ENCODE data around the gene TNPO3. TPM values are rescaled to one million over a fixed set of nuclear protein-coding genes. Genes with fewer than 3 reads are reported as not detected.

Gene TNPO3
- total and polyA plus RNA-seq, 10 of the 15 experiments (the other 5 are each of a cell fraction or from before 2014, with no cell fraction given) = 17.6 to 91.8 (median 65.9) TPM

- Histone ChIP-seq H3K4me1 (ENCODE audit: control insufficient read depth, insufficient read depth, low read length) (peaks cover 10% of the 10 kb centered on the region), H3K27ac (ENCODE audit: control insufficient read depth, insufficient read depth) (no peak overlapping the region), H3K9ac (ENCODE audit: control insufficient read depth, insufficient read depth, low read length) (no peak overlapping the region), H3K4me3 (no peak overlapping the region), H3K4me2 (ENCODE audit: control insufficient read depth, insufficient read depth) (no peak overlapping the region), H2AFZ (ENCODE audit: control insufficient read depth, low read depth, low read length) (no peak overlapping the region), H3K79me2 (ENCODE audit: control insufficient read depth, insufficient read depth, low read length) (no peaks in the 10 kb centered on the region), H3K9me3 (replicated peaks; ENCODE audit: control insufficient read depth, insufficient read depth, low read length) (no peaks in the 10 kb centered on the region; the same call in 2 of the 3 replicates), H4K20me1 (ENCODE audit: control insufficient read depth, insufficient read depth) (no peaks in the 10 kb centered on the region), H3K36me3 (ENCODE audit: control insufficient read depth in 2 of 2, insufficient read depth in 2 of 2, low read length in 1 of 2) (no peaks in the 10 kb centered on the region), H3K27me3 (replicated peaks in 1 of 2; ENCODE audit: control insufficient read depth in 2 of 2, insufficient read depth in 2 of 2, low read length in 1 of 2) (no peaks in the 10 kb centered on the region)
- in situ Hi-C loops (cut with MboI) (no loop called here), intact Hi-C loops (cut with micrococcal nuclease; ENCODE audit: unreplicated experiment) (no loop called here)
- ChIA-PET POLR2A (interaction anchor here (0.9 kb wide), 1 partner anchor 13 kb away, joined by 3 read pairs; the partner anchor contains the start of gene TNPO3), RAD21 (ENCODE audit: unreplicated experiment) (interaction anchor here (0.7 to 6.0 kb wide), 5 partner anchors 11 to 62 kb away, joined by 3 to 60 read pairs (median 5); no protein-coding TSS in a partner anchor), CTCF (interaction anchor here (6.1 kb wide), 1 partner anchor 22 kb away, joined by 51 read pairs; no protein-coding TSS in a partner anchor), SMC1A (ENCODE audit: uncharacterized antibody, unreplicated experiment) (interaction anchor here (0.7 to 5.7 kb wide), 3 partner anchors 23 to 75 kb away, joined by 3 to 46 read pairs (median 4); no protein-coding TSS in a partner anchor)
- no TSS peak for BruUV-seq (replicated peaks)
- TF ChIP-seq CHD2 (IDR thresholded peaks at IDR 0.05; ENCODE audit: borderline replicate concordance, low read depth, low read length) = no peak
- no peak for TF ChIP-seq SMC3 (IDR thresholded peaks at IDR 0.05; ENCODE audit: borderline replicate concordance, low read length)
- TF ChIP-seq JUND (IDR thresholded peaks at IDR 0.05; ENCODE audit: low read depth, low read length) = no peak
- no peak for TF ChIP-seq NKRF (conservative IDR thresholded peaks at IDR 0.05)
- no peak for TF ChIP-seq ZNF207 (IDR thresholded peaks at IDR 0.05; ENCODE audit: borderline replicate concordance)
- no peak for TF ChIP-seq POLR2AphosphoS5 (IDR thresholded peaks at IDR 0.05; ENCODE audit: low read length)
- TF ChIP-seq SREBF2 (IDR thresholded peaks at IDR 0.05; ENCODE audit: low read length) = no peak
- no peak for TF ChIP-seq SMAD5 (IDR thresholded peaks at IDR 0.05; ENCODE audit: low read depth)
- TF ChIP-seq CHD4 (IDR thresholded peaks at IDR 0.05) = no peak
- TF ChIP-seq RAD21 (IDR thresholded peaks at IDR 0.05; ENCODE audit: insufficient read depth, low read depth, low read length) = no peak
- no peak for TF ChIP-seq TAF1 (IDR thresholded peaks at IDR 0.05; ENCODE audit: borderline replicate concordance, low read depth, low read length)
- TF ChIP-seq, protein P1, sequence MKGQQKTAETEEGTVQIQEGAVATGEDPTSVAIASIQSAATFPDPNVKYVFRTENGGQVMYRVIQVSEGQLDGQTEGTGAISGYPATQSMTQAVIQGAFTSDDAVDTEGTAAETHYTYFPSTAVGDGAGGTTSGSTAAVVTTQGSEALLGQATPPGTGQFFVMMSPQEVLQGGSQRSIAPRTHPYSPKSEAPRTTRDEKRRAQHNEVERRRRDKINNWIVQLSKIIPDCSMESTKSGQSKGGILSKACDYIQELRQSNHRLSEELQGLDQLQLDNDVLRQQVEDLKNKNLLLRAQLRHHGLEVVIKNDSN (IDR thresholded peaks at IDR 0.05; ENCODE audit: borderline replicate concordance, extremely low read length, insufficient read depth, low read depth, low read length) = no peak
- TF ChIP-seq, protein P2, sequence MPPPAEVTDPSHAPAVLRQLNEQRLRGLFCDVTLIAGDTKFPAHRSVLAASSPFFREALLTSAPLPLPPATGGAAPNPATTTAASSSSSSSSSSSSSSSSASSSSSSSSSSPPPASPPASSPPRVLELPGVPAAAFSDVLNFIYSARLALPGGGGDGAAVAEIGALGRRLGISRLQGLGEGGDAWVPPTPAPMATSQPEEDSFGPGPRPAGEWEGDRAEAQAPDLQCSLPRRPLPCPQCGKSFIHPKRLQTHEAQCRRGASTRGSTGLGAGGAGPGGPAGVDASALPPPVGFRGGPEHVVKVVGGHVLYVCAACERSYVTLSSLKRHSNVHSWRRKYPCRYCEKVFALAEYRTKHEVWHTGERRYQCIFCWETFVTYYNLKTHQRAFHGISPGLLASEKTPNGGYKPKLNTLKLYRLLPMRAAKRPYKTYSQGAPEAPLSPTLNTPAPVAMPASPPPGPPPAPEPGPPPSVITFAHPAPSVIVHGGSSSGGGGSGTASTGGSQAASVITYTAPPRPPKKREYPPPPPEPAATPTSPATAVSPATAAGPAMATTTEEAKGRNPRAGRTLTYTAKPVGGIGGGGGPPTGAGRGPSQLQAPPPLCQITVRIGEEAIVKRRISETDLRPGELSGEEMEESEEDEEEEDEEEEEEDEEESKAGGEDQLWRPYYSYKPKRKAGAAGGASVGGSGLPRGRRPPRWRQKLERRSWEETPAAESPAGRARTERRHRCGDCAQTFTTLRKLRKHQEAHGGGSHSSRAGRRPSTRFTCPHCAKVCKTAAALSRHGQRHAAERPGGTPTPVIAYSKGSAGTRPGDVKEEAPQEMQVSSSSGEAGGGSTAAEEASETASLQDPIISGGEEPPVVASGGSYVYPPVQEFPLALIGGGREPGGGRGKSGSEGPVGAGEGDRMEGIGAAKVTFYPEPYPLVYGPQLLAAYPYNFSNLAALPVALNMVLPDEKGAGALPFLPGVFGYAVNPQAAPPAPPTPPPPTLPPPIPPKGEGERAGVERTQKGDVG (CRISPR knock-in tag; IDR thresholded peaks at IDR 0.05) = no peak
- TF ChIP-seq SMAD1 (IDR thresholded peaks at IDR 0.05; ENCODE audit: low read depth, partially characterized antibody) = no peak
- TF ChIP-seq CBX5 (IDR thresholded peaks at IDR 0.05; ENCODE audit: low read depth) = no peak
- no peak for TF ChIP-seq BRCA1 (IDR thresholded peaks at IDR 0.05; ENCODE audit: low read depth, low read length)
- no peak for FAIRE-seq
- 88% methylated on average over 5 of the region's 5 CpGs for WGBS (ENCODE audit: insufficient coverage, insufficient replicate concordance, low lambda C conversion rate, missing lambda C conversion rate)
- ATAC-seq = no peak
- no peak for DNase-seq (ENCODE audit: low read depth, low spot score)
These were observed 13.1 kb upstream of the TNPO3 start for GRCh38 chr7:129067943-129068548.
